ENCODE results near the gene SPDEF.

Gene SPDEF

GRCh38 chr6:34512738-34513115 is 43.4 kb downstream of the SPDEF start:
- no peak for DNase-seq

DNA sequence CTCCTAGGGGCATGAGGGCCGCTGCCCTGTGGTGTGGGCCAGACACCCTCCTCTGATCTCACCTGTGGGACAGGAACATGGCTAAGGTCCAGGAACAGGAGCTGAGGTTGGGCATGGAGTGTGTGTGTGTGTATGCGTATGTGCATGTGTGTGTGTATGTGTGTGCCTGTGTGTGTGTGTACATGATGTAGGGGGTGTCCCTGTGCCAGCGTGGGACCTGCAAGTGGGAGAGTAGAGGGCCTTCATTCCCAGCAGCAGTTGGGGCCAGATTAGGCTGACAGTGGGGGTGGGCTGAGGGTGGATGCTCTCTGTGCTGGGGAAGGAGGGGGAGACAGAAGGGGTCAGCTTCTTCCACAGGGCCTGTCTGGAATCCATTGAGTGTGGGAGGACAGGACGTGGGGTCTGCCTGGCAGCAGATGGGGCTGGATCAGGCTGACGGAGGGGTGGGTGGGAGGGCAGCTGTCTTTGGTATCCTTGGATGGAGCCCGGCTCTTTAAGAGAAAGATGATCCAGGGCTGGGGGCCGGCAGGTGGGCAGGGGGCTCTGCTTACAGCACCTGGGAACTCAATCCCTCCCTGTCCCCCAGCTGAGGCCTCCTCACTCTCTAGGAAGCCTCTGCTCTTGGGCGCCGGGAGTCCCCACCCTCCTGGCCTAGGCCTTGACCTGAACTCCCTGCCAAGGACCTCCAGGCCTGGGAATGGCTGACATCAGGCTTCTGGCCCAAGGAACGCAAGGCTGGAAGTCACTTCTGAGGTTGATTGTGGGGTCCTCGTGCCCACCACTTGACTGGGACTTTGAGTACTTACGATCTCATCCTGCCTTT is 44.0 kb downstream of the SPDEF start:
- no peak for DNase-seq

DNA sequence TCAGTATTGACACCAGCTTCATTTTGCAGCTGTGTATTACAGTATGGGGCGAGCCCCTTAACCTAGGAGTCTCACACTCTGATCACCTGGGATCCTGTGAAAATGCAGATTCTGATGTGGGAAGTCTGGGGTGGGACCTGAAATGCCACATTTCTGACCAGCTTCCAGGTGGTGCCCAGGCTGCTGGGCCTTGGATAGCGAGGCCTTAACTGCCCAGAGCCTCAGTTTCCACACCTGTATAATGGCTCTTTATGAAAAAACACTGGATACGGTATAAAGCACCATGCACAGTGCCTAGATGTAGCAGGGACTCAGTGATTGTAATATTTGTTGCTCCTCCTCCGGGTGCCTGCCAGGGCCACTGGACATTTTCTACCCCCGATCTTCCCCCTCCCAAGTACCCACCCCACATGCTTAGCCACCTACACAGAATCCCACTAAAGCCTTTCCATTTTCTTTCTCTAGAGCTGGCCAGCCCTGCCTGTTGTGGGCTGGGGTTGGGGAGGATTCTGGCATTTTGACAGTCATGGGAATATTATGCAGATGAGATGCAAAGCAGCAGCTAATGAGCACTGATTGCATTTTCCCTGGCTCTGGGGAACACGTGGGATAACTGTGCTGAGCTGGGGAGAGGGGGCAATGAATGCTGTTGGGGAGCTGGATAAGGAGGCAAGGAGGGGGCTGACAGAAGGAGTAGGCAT is 44.8 kb downstream of the SPDEF start:
- DNase-seq = no peak

- DNase-seq = no peak
Observed at GRCh38 chr6:34510299-34510698, 45.8 kb downstream of the SPDEF start.

- no peak for DNase-seq
Observed at GRCh38 chr6:34509782-34510181, 46.3 kb downstream of the SPDEF start.

- DNase-seq = no peak
Observed at GRCh38 chr6:34508425-34508824, 47.7 kb downstream of the SPDEF start.

DNA sequence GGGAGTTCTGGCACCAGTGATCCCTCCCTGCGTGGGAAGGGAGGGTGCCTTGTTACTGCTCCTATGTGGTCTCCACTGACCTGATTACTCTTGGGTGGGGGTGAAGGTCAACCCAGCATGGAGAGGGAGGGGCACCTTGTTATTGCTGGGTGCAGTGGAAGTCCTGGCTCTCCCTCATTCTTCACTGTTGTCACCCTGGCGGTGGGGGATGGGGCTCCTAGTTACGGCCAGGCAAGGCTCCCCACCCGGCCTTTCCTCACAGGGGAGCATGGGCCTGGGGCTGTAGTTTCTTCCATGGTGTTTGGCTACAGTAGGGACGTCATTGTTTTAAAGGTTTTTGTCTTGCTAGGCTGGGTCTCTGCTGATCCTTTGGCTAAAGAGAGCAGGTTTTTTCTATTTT is 49.4 kb downstream of the SPDEF start:
- DNase-seq = no peak

DNA sequence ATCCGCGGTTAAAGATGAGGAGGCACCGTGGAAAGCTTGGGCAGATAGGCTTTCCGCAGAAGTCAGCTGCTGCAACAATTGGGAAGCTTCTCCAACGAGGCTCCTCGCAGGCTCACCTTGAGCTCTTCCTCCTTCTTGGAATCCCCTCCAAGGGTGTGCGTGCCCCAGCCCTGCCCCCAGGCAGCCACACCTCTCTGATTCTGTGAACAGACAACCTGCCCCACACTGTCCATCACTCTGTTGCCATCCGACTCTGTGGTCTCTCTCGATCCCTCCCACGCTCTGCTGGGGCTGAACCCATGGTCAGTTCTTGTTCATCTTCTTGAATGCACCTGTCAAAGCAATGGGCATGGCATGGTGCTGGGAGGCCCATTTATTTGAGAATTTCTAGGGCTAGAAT is 58.7 kb downstream of the SPDEF start:
- DNase-seq = no peak

DNA sequence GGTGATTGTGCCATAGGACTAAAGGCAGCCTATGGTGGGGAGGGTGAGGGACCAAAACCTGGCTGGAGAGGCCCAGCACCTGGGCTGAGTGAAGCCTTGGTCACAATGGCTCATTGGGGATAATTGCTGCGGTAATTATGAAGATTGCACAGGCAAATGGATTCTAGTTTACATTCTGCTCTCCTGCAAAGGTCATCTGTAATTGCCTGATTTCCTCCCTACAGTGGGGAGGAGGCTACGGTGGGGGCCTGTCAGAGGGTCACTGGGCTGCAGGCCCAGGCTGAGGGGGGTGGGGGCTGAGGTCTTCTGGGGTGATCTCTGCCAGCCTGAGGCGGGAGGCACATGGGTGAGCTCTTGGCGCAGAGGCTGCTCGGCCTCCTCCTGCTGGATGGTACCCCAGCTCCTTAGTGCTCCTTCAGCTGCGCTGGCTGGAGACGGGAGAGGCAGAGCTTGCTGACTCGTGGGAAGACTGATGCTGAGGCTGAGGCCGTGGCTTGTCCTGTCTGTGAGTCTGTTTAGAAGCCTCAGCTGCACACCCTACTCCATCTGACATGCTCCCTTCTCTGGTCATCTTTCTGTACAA is 59.9 kb downstream of the SPDEF start:
- DNase-seq = no peak

- no peak for DNase-seq
Observed at GRCh38 chr6:34494973-34495372, 61.2 kb downstream of the SPDEF start.

GRCh38 chr6:34493344-34493743 is 62.8 kb downstream of the SPDEF start:
- no peak for DNase-seq

DNA sequence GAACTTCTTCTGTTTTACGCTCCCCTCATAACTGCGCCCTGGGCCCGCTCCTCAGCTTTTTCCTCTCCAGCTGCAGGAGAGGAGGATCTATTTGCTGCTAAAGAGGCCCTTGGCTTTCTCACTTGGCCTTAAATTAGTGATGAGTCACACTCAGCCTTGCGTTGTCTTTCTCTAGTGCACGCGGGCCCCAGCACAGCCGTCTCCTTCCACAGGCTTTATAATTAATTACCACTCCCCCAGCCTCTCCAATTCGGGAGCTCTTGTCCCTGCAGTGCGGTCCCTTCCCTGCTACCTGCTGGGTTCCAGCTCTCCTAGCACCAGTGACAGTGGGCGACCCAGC is 65.1 kb downstream of the SPDEF start:
- no peak for DNase-seq

DNA sequence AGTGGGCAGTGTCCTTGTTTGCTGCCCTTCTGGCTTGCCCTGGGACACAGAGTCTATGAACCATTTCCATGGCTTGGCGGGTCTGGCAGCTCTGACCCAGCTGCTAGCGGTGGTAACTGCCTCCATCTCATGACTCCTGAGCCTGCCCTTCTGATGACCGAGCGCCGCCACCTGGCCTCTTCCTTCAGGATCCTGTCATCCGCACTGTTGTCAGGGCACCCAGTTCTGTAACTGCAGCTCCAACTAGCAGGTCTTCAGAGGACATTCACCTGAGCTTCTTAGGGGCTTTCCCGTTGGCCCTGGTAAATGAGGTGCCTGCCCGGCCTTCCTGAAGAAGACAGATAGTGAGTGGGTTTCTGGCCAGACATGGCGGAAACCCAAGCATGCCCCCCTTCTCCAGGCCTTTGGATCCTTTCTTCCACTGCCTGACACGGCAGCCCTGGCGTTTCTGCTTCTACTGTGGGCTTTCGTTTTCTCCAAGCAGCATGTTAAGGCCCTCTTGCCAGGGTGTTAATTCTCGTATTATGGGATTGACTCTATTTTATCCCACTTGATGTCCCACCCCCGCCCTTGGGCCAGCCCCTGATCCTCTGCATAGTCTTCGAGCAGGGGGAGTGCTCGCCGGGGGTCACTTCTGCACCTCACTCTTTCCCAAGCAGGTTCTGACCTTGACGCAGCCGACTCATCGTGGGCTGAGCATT is 65.6 kb downstream of the SPDEF start:
- no peak for DNase-seq

- no peak for DNase-seq
Observed at GRCh38 chr6:34489207-34489805, 66.8 kb downstream of the SPDEF start.

Measured in cortex of kidney (tissue), 1 donor.